H9 (cell line): ENCODE measurements around the gene PLEKHG2. TPM values are rescaled to one million over a fixed set of nuclear protein-coding genes. Genes with fewer than 3 reads are reported as not detected.

ENCODE experiments used
- DNase-seq: peaks from one replicate; pipeline ENCODE4 v3.0.0-alpha.2; 2017
- H2AFZ ChIP-seq: one replicate; pipeline ENCODE4 v1.6.1; 2013; ENCODE audit warnings: mild to moderate bottlenecking, low read length, control low read depth, moderate library complexity
- H2AK5ac ChIP-seq: 2 replicates; pipeline ENCODE4 v1.6.1; 2013; ENCODE audit warnings: low read length, control low read depth, mixed read lengths; ENCODE audit not compliant: insufficient read length
- H2BK120ac ChIP-seq: one replicate; pipeline ENCODE4 v1.6.1; 2013; ENCODE audit warnings: low read depth, mild to moderate bottlenecking, low read length, control low read depth, inconsistent platforms; ENCODE audit not compliant: poor library complexity, severe bottlenecking
- H2BK12ac ChIP-seq: 2 replicates; pipeline ENCODE4 v1.6.1; 2013; ENCODE audit warnings: low read length, control low read depth, mixed read lengths, low read depth; ENCODE audit not compliant: insufficient read length
- H2BK15ac ChIP-seq: 2 replicates; pipeline ENCODE4 v1.6.1; 2013; ENCODE audit warnings: low read depth, low read length, control low read depth
- H2BK20ac ChIP-seq: one replicate; pipeline ENCODE4 v1.6.1; 2013; ENCODE audit warnings: low read depth, mild to moderate bottlenecking, low read length, control low read depth, inconsistent platforms; ENCODE audit not compliant: poor library complexity, severe bottlenecking
- H2BK5ac ChIP-seq: 2 replicates; pipeline ENCODE4 v1.6.1; 2013; ENCODE audit warnings: low read length, control low read depth, mixed read lengths; ENCODE audit not compliant: insufficient read length
- H3K14ac ChIP-seq: 2 replicates; pipeline ENCODE4 v1.6.1; 2013; ENCODE audit warnings: low read length, control low read depth; ENCODE audit not compliant: insufficient read depth
- H3K18ac ChIP-seq: 2 replicates; pipeline ENCODE4 v1.6.1; 2013; ENCODE audit warnings: low read depth, mild to moderate bottlenecking, mixed read lengths, low read length, control low read depth; ENCODE audit not compliant: insufficient read length
- H3K23ac ChIP-seq: 2 replicates; pipeline ENCODE4 v1.6.1; 2013; ENCODE audit warnings: low read length, control low read depth, mixed read lengths, low read depth; ENCODE audit not compliant: insufficient read length
- H3K23me2 ChIP-seq: 2 replicates; pipeline ENCODE4 v1.6.1; 2013; ENCODE audit warnings: low read depth, mild to moderate bottlenecking, mixed read lengths, low read length, control low read depth; ENCODE audit not compliant: insufficient read length, poor library complexity, severe bottlenecking
- H3K27ac ChIP-seq: 2 replicates; pipeline ENCODE4 v1.5.1; 2013; ENCODE audit warnings: low read length, control low read depth, mixed read lengths, low read depth; ENCODE audit not compliant: insufficient read length
- H3K27me3 ChIP-seq: 2 replicates; pipeline ENCODE4 v1.6.1; 2013; ENCODE audit warnings: low read length, control low read depth, inconsistent platforms; ENCODE audit not compliant: insufficient read depth
- H3K4ac ChIP-seq: 2 replicates; pipeline ENCODE4 v1.6.1; 2013; ENCODE audit warnings: low read depth, mild to moderate bottlenecking, control low read depth, inconsistent platforms, low read length, moderate library complexity
- H3K4me1 ChIP-seq: 2 replicates; pipeline ENCODE4 v1.6.1; 2013; ENCODE audit warnings: low read length, control low read depth, inconsistent platforms; ENCODE audit not compliant: insufficient read depth
- H3K4me2 ChIP-seq: 2 replicates; pipeline ENCODE4 v1.6.1; 2013; ENCODE audit warnings: low read length, control low read depth, mixed read lengths; ENCODE audit not compliant: insufficient read length, insufficient read depth
- H3K56ac ChIP-seq: 2 replicates; pipeline ENCODE4 v1.6.1; 2013; ENCODE audit warnings: low read depth, mild to moderate bottlenecking, mixed read lengths, low read length, control low read depth; ENCODE audit not compliant: insufficient read length
- H3K79me1 ChIP-seq: 2 replicates; pipeline ENCODE4 v1.6.1; 2013; ENCODE audit warnings: low read depth, mild to moderate bottlenecking, moderate library complexity, low read length, control low read depth, inconsistent platforms; ENCODE audit not compliant: insufficient read depth, poor library complexity, severe bottlenecking
- H3K79me2 ChIP-seq: 2 replicates; pipeline ENCODE4 v1.6.1; 2013; ENCODE audit warnings: low read length, control low read depth, inconsistent platforms; ENCODE audit not compliant: insufficient read depth
- H3K9ac ChIP-seq: 2 replicates; pipeline ENCODE4 v1.6.1; 2013; ENCODE audit warnings: low read length, control low read depth, mixed read lengths; ENCODE audit not compliant: insufficient read length; ENCODE audit errors: extremely low read depth
- H3K9me3 ChIP-seq: one replicate; pipeline ENCODE4 v1.6.1; 2013; ENCODE audit warnings: low read depth, low read length, inconsistent platforms; ENCODE audit not compliant: control insufficient read depth
- H3T11ph ChIP-seq: one replicate; pipeline ENCODE4 v1.6.1; 2013; ENCODE audit warnings: mild to moderate bottlenecking, low read length, control low read depth, inconsistent platforms
- H4K20me1 ChIP-seq: one replicate; pipeline ENCODE4 v1.6.1; 2013; ENCODE audit not compliant: control insufficient read depth, insufficient read length, insufficient read depth
- H4K5ac ChIP-seq: 2 replicates; pipeline ENCODE4 v1.6.1; 2013; ENCODE audit warnings: low read depth, mild to moderate bottlenecking, mixed read lengths, low read length, control low read depth; ENCODE audit not compliant: insufficient read length
- H4K8ac ChIP-seq: replicated peaks from 2 replicates; pipeline ENCODE4 v1.6.1; 2013; ENCODE audit warnings: low read length, control low read depth, mixed read lengths, low read depth; ENCODE audit not compliant: insufficient read length
- H4K91ac ChIP-seq: 2 replicates; pipeline ENCODE4 v1.6.1; 2013; ENCODE audit warnings: low read depth, mild to moderate bottlenecking, moderate library complexity, mixed read lengths, low read length, control low read depth; ENCODE audit not compliant: insufficient read length
- H3K27ac Mint-ChIP-seq, 3 experiments: 2 replicates in 2 of 3; 3 replicates in 1 of 3; pipeline ENCODE4 v1.8.0; 2020 to 2021; ENCODE audit warnings: mixed read lengths in 3 of 3, mild to moderate bottlenecking in 1 of 3, moderate library complexity in 1 of 3
- H3K27me3 Mint-ChIP-seq: 2 replicates; pipeline ENCODE4 v1.8.0; 2021; ENCODE audit warnings: low read depth, mild to moderate bottlenecking, moderate library complexity, mixed read lengths
- H3K36me3 Mint-ChIP-seq, 3 experiments: 2 replicates in 2 of 3; 3 replicates in 1 of 3; pipeline ENCODE4 v1.8.0; 2020 to 2021; ENCODE audit warnings: low read depth in 3 of 3, mixed read lengths in 3 of 3; ENCODE audit not compliant: insufficient read depth in 1 of 3
- H3K4me1 Mint-ChIP-seq, 2 experiments: 2 replicates each; pipeline ENCODE4 v1.8.0; 2020; ENCODE audit warnings: mixed read lengths in 2 of 2
- H3K4me3 Mint-ChIP-seq, 2 experiments: 2 replicates in 1 of 2; 3 replicates in 1 of 2; pipeline ENCODE4 v1.8.0; 2020 to 2021; ENCODE audit warnings: mild to moderate bottlenecking in 2 of 2, mixed read lengths in 2 of 2, moderate library complexity in 1 of 2
- H3K9me3 Mint-ChIP-seq, 2 experiments: 2 replicates in 1 of 2; 3 replicates in 1 of 2; pipeline ENCODE4 v1.8.0; 2020; ENCODE audit warnings: mild to moderate bottlenecking in 2 of 2, mixed read lengths in 2 of 2, moderate library complexity in 1 of 2
- CTCF ChIP-seq: fragments of 200-600 bp; sonication (generic); conservative IDR thresholded peaks from 3 replicates; pipeline ENCODE4 v1.8.0; 2021; ENCODE audit warnings: antibody characterized with exemption, mild to moderate bottlenecking
- WGBS: extraction: QIAGEN DNeasy Blood & Tissue Kit; methylation state at CpG from one replicate; pipeline ENCODE4 v1.1.7; 2013; ENCODE audit warnings: missing lambda C conversion rate, low lambda C conversion rate, mixed read lengths; ENCODE audit not compliant: insufficient read length; ENCODE audit errors: extremely low coverage; 5-methylcytosine and 5-hydroxymethylcytosine counted together
- total RNA-seq: library from RNA; stranded (reverse); gene quantifications from 2 replicates; pipeline ENCODE4 v1.2.1, GENCODE V29; 2021

PLEKHG2 gene
- total RNA-seq, 1 experiment from 2014 or later = 167 TPM

GRCh38 chr19:39398297-39398864 lies 14.1 kb upstream of the PLEKHG2 start:
- peaks cover 17 to 31% (median 31%) of the 10 kb centered on the region in 3 experiments; a peak in 6 of 7 replicates for H3K36me3 Mint-ChIP-seq
- no peak overlapping the region; a peak in 1 of 7 replicates for H3K27ac Mint-ChIP-seq
- TF ChIP-seq CTCF = no peak
- H4K5ac ChIP-seq = no peak overlapping the region
- no peak overlapping the region for H3K27ac ChIP-seq
- H3K4ac ChIP-seq = no peak overlapping the region; the same call in 1 of the 2 replicates
- no peak overlapping the region for H2BK20ac ChIP-seq
- no peaks in the 10 kb centered on the region; a peak in 2 of 5 replicates for H3K9me3 Mint-ChIP-seq
- no peak overlapping the region for H3K18ac ChIP-seq
- no peak overlapping the region for H3K9ac ChIP-seq
- H3K27me3 Mint-ChIP-seq = no peaks in the 10 kb centered on the region; the same call in 1 of the 2 replicates
- H3K23me2 ChIP-seq = peaks cover 7% of the 10 kb centered on the region
- no CpG with 5 or more reads among the region's 11 CpGs for WGBS
- H3K56ac ChIP-seq = no peak overlapping the region
- no peak overlapping the region for H2BK5ac ChIP-seq
- no peak overlapping the region for H4K91ac ChIP-seq
- no peaks in the 10 kb centered on the region for H3K9me3 ChIP-seq
- no peak overlapping the region for H2BK12ac ChIP-seq
- H3K4me1 Mint-ChIP-seq = peaks cover 22% of the 10 kb centered on the region in 2 experiments
- no peak overlapping the region for H2BK120ac ChIP-seq
- H3K14ac ChIP-seq = no peak overlapping the region
- H3K4me2 ChIP-seq = no peak overlapping the region
- H3K79me1 ChIP-seq = no peaks in the 10 kb centered on the region
- no peak overlapping the region for H3K23ac ChIP-seq
- no peak overlapping the region for H2AFZ ChIP-seq
- H3T11ph ChIP-seq = no peak overlapping the region
- H2BK15ac ChIP-seq = no peak overlapping the region
- H3K79me2 ChIP-seq = no peaks in the 10 kb centered on the region
- no peak overlapping the region for H4K8ac ChIP-seq
- H3K4me3 Mint-ChIP-seq = no peak overlapping the region; a peak in 1 of 5 replicates
- no peaks in the 10 kb centered on the region for H3K27me3 ChIP-seq
- DNase-seq = no peak
- H4K20me1 ChIP-seq = no peaks in the 10 kb centered on the region
- H3K4me1 ChIP-seq = peaks cover 4% of the 10 kb centered on the region; the same call in 1 of the 2 replicates
- no peak overlapping the region for H2AK5ac ChIP-seq
